ENCODE measurements around the gene MAN1B1.

GRCh38 chr9:137064880-137065164 is 22.0 kb upstream of the MAN1B1 start:
- TF ChIP-seq POLR2A (IDR thresholded peaks at IDR 0.05; ENCODE audit: borderline replicate concordance, extremely low read depth, insufficient read depth, insufficient read length) (no peak), CEBPB (IDR thresholded peaks at IDR 0.05; ENCODE audit: low read depth) (no peak), EZH2phosphoT487 (IDR thresholded peaks at IDR 0.05; ENCODE audit: borderline replicate concordance) (no peak), CBX3 (IDR thresholded peaks at IDR 0.05; ENCODE audit: low read depth) (no peak), ZFX (IDR thresholded peaks at IDR 0.05) (no peak), EZH2 (IDR thresholded peaks at IDR 0.05) (no peak), POLR2AphosphoS5 (IDR thresholded peaks at IDR 0.05; ENCODE audit: low read depth, low read length) (no peak)
- TF ChIP-seq, protein P1, sequence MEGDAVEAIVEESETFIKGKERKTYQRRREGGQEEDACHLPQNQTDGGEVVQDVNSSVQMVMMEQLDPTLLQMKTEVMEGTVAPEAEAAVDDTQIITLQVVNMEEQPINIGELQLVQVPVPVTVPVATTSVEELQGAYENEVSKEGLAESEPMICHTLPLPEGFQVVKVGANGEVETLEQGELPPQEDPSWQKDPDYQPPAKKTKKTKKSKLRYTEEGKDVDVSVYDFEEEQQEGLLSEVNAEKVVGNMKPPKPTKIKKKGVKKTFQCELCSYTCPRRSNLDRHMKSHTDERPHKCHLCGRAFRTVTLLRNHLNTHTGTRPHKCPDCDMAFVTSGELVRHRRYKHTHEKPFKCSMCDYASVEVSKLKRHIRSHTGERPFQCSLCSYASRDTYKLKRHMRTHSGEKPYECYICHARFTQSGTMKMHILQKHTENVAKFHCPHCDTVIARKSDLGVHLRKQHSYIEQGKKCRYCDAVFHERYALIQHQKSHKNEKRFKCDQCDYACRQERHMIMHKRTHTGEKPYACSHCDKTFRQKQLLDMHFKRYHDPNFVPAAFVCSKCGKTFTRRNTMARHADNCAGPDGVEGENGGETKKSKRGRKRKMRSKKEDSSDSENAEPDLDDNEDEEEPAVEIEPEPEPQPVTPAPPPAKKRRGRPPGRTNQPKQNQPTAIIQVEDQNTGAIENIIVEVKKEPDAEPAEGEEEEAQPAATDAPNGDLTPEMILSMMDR (IDR thresholded peaks at IDR 0.05 in 2 of 3, conservative IDR thresholded peaks at IDR 0.05 in 1 of 3; ENCODE audit: borderline replicate concordance in 1 of 3, insufficient read depth in 1 of 3, low read depth in 2 of 3, low read length in 2 of 3): no peak
- TF ChIP-seq, protein P2, sequence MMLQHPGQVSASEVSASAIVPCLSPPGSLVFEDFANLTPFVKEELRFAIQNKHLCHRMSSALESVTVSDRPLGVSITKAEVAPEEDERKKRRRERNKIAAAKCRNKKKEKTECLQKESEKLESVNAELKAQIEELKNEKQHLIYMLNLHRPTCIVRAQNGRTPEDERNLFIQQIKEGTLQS (IDR thresholded peaks at IDR 0.05): no peak

Data from HCT116 (cell line).